Smooth muscle cell (in vitro differentiated cells): ENCODE measurements around the gene PIKFYVE. TPM values are rescaled to one million over a fixed set of nuclear protein-coding genes. Genes with fewer than 3 reads are reported as not detected.

Experiments used
- DNase-seq: peaks from one replicate; lab custom pipeline; 2025; ENCODE audit not compliant: unreplicated experiment; lab: John Stamatoyannopoulos, UW
- H2AFZ ChIP-seq: fragments of 200-600 bp; sonication (generic); 2 replicates; pipeline ENCODE4 v1.6.0; 2016; ENCODE audit warnings: antibody characterized with exemption, low read depth, mild to moderate bottlenecking
- H3F3A ChIP-seq: fragments of 200-600 bp; sonication (generic); 2 replicates; pipeline ENCODE4 v1.6.0; 2017; ENCODE audit warnings: antibody characterized with exemption, low read depth
- H3K27ac ChIP-seq: fragments of 200-600 bp; sonication (generic); 2 replicates; pipeline ENCODE4 v1.5.1; 2016; ENCODE audit warnings: low read depth, mild to moderate bottlenecking
- H3K27me3 ChIP-seq: fragments of 200-600 bp; sonication (generic); 2 replicates; pipeline ENCODE4 v1.6.1; 2016; ENCODE audit warnings: low read depth, mild to moderate bottlenecking
- H3K36me3 ChIP-seq: fragments of 200-600 bp; sonication (generic); 2 replicates; pipeline ENCODE4 v1.5.1; 2016; ENCODE audit warnings: low read depth
- H3K4me1 ChIP-seq: fragments of 200-600 bp; sonication (generic); 2 replicates; pipeline ENCODE4 v1.5.1; 2016; ENCODE audit warnings: low read depth
- H3K4me2 ChIP-seq: fragments of 200-600 bp; sonication (generic); 2 replicates; pipeline ENCODE4 v1.6.0; 2016; ENCODE audit warnings: mild to moderate bottlenecking
- H3K4me3 ChIP-seq: fragments of 200-600 bp; sonication (generic); 2 replicates; pipeline ENCODE4 v1.5.1; 2016; ENCODE audit warnings: mild to moderate bottlenecking
- H3K79me2 ChIP-seq: fragments of 200-600 bp; sonication (generic); 2 replicates; pipeline ENCODE4 v1.6.0; 2016; ENCODE audit warnings: low read depth, mild to moderate bottlenecking
- H3K9ac ChIP-seq: fragments of 200-600 bp; sonication (generic); 2 replicates; pipeline ENCODE4 v1.6.0; 2016; ENCODE audit warnings: low read depth
- H3K9me3 ChIP-seq: fragments of 200-600 bp; sonication (generic); replicated peaks from 2 replicates; pipeline ENCODE4 v1.5.1; 2016; ENCODE audit warnings: low read depth
- H4K20me1 ChIP-seq: fragments of 200-600 bp; sonication (generic); 2 replicates; pipeline ENCODE4 v1.6.0; 2016; ENCODE audit warnings: low read depth
- WGBS: methylation state at CpG from one replicate; pipeline ENCODE4 v1.1.7; 2016; ENCODE audit warnings: low lambda C conversion rate; 5-methylcytosine and 5-hydroxymethylcytosine counted together
- polyA plus RNA-seq: library from polyadenylated mRNA; unstranded; fragments of >200 nt; fragmentation: Nextera tagmentation; extraction: Ambion mirVana; gene quantifications from 2 replicates; pipeline ENCODE4 v1.2.1, GENCODE V29; 2016
- total RNA-seq: library from RNA; depleted of rRNA; stranded (reverse); fragments of >200 nt; gene quantifications from 2 replicates; pipeline ENCODE4 v1.2.3, GENCODE V29; 2014
- TF ChIP-seq, protein P1 (sequence below): fragments of 200-600 bp; sonication (generic); IDR thresholded peaks from 2 replicates; pipeline ENCODE4 v1.5.1; 2017; ENCODE audit warnings: borderline replicate concordance, mild to moderate bottlenecking, antibody characterized with exemption; ENCODE audit not compliant: insufficient read depth, poor library complexity, severe bottlenecking

Gene PIKFYVE
- total and polyA plus RNA-seq, 2 experiments from 2014 or later: 4.9 to 29.5 TPM

DNA sequence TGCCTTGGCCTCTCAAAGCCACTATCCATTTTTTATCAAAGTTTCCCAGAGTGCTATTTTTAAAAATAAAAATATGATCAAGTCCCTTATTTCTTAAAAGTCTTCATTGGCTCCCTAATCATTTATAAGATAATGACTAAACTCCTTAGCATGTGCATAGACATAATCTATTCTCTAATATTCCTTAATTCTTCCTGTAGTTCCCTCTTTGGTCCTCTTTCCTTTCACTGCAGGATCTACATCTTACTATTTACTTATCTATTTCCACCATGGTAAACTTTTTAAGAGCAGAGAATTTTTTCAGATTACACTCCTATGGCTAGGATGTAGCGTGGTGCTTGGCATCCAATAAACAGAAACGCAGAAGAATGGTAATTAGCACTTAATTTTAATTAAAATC is 30.2 kb upstream of the PIKFYVE start:
- Histone ChIP-seq H3K4me3 (no peak overlapping the region), H3K27me3 (no peaks in the 10 kb centered on the region), H3K27ac (no peak overlapping the region), H4K20me1 (no peaks in the 10 kb centered on the region), H3F3A (no peaks in the 10 kb centered on the region), H3K9ac (no peak overlapping the region), H3K4me2 (no peak overlapping the region), H3K36me3 (peaks cover 8% of the 10 kb centered on the region), H2AFZ (no peak overlapping the region), H3K4me1 (no peaks in the 10 kb centered on the region), H3K9me3 (no peaks in the 10 kb centered on the region), H3K79me2 (no peaks in the 10 kb centered on the region)
- WGBS: 77% methylated on average over 2 of the region's 2 CpGs
- TF ChIP-seq, protein P1, sequence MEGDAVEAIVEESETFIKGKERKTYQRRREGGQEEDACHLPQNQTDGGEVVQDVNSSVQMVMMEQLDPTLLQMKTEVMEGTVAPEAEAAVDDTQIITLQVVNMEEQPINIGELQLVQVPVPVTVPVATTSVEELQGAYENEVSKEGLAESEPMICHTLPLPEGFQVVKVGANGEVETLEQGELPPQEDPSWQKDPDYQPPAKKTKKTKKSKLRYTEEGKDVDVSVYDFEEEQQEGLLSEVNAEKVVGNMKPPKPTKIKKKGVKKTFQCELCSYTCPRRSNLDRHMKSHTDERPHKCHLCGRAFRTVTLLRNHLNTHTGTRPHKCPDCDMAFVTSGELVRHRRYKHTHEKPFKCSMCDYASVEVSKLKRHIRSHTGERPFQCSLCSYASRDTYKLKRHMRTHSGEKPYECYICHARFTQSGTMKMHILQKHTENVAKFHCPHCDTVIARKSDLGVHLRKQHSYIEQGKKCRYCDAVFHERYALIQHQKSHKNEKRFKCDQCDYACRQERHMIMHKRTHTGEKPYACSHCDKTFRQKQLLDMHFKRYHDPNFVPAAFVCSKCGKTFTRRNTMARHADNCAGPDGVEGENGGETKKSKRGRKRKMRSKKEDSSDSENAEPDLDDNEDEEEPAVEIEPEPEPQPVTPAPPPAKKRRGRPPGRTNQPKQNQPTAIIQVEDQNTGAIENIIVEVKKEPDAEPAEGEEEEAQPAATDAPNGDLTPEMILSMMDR: no peak
- DNase-seq: no peak

GRCh38 chr2:208239770-208240493 is 26.1 kb upstream of the PIKFYVE start:
- WGBS: 94% methylated on average over 9 of the region's 9 CpGs
- no peak overlapping the region for H3K4me2 ChIP-seq
- H3F3A ChIP-seq: no peaks in the 10 kb centered on the region
- H4K20me1 ChIP-seq: no peaks in the 10 kb centered on the region
- TF ChIP-seq, protein P1: no peak
- no peaks in the 10 kb centered on the region for H3K27me3 ChIP-seq
- H3K4me3 ChIP-seq: no peak overlapping the region
- H3K79me2 ChIP-seq: no peaks in the 10 kb centered on the region
- DNase-seq: no peak
- no peak overlapping the region for H3K27ac ChIP-seq
- no peaks in the 10 kb centered on the region for H3K4me1 ChIP-seq
- H3K9me3 ChIP-seq: no peaks in the 10 kb centered on the region
- peaks cover 13% of the 10 kb centered on the region for H3K36me3 ChIP-seq
- no peak overlapping the region for H3K9ac ChIP-seq
- H2AFZ ChIP-seq: no peak overlapping the region

- Histone ChIP-seq H4K20me1 (no peaks in the 10 kb centered on the region), H3K27me3 (no peaks in the 10 kb centered on the region), H3K4me2 (no peak overlapping the region), H3K9me3 (no peaks in the 10 kb centered on the region), H3K27ac (no peak overlapping the region), H3K4me3 (peak overlapping the region; percentile 8), H3K79me2 (no peaks in the 10 kb centered on the region), H3K9ac (no peak overlapping the region), H3K4me1 (no peaks in the 10 kb centered on the region), H2AFZ (no peak overlapping the region), H3K36me3 (peaks cover 13% of the 10 kb centered on the region), H3F3A (no peaks in the 10 kb centered on the region)
- TF ChIP-seq, protein P1: no peak
- DNase-seq: no peak
- 98% methylated on average over 3 of the region's 3 CpGs for WGBS
These were observed 25.3 kb upstream of the PIKFYVE start for GRCh38 chr2:208240619-208241209.

- no peak overlapping the region for H2AFZ ChIP-seq
- peaks cover 19% of the 10 kb centered on the region for H3K36me3 ChIP-seq
- H3K9me3 ChIP-seq: no peaks in the 10 kb centered on the region
- no peak overlapping the region for H3K9ac ChIP-seq
- H3K27me3 ChIP-seq: no peaks in the 10 kb centered on the region
- no peaks in the 10 kb centered on the region for H3F3A ChIP-seq
- TF ChIP-seq, protein P1: no peak
- H3K4me3 ChIP-seq: no peak overlapping the region
- no peak overlapping the region for H3K27ac ChIP-seq
- H3K79me2 ChIP-seq: no peaks in the 10 kb centered on the region
- no peak for DNase-seq
- H4K20me1 ChIP-seq: no peaks in the 10 kb centered on the region
- H3K4me1 ChIP-seq: no peaks in the 10 kb centered on the region
- no peak overlapping the region for H3K4me2 ChIP-seq
These were observed 21.6 kb upstream of the PIKFYVE start for GRCh38 chr2:208244422-208244821.
